ENCODE data around the gene FKRP.

FKRP gene

DNA sequence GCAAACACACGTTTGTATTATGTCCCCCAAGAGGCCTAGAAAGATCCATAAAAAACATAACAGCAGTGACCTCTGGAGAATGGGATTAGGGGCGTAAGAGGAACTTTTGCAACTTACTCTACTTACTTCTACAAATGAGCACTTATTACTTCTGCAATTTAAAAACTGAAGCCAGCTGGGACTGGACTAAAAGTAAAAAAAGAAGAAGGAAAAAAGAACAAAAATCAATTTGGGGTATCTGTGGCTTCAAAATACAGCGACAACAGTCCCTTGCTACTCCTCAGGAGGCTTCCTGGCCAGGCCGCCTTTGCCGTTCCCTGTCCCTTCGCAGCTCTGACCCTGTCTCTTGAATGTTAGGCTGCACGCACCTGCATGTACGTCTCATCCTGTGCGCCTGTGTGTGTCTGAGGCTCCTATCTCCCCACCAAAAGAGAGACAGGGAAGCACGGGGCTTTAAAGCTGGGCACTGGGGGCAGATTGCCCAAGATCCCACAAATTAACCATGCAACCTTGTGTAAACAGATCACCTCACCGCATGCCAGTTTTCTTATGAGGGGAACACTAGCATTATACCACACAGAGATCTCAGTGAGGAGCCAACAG is 12.1 kb upstream of the FKRP start:
- Histone ChIP-seq H3K27ac (ENCODE audit: low read depth, low read length) (no peak overlapping the region), H3K36me3 (ENCODE audit: control insufficient read depth, insufficient read depth, low read length) (peaks cover 91% of the 10 kb centered on the region), H3K4me3 (ENCODE audit: low read depth, low read length) (no peak overlapping the region), H3K27me3 (ENCODE audit: control insufficient read depth, insufficient read depth, low read length) (no peaks in the 10 kb centered on the region), H3K9me3 (ENCODE audit: control insufficient read depth, insufficient read depth, low read length) (no peaks in the 10 kb centered on the region), H3K4me1 (ENCODE audit: control insufficient read depth, insufficient read depth, low read length) (no peaks in the 10 kb centered on the region), H3K9ac (ENCODE audit: low read depth, low read length) (no peak overlapping the region)

DNA sequence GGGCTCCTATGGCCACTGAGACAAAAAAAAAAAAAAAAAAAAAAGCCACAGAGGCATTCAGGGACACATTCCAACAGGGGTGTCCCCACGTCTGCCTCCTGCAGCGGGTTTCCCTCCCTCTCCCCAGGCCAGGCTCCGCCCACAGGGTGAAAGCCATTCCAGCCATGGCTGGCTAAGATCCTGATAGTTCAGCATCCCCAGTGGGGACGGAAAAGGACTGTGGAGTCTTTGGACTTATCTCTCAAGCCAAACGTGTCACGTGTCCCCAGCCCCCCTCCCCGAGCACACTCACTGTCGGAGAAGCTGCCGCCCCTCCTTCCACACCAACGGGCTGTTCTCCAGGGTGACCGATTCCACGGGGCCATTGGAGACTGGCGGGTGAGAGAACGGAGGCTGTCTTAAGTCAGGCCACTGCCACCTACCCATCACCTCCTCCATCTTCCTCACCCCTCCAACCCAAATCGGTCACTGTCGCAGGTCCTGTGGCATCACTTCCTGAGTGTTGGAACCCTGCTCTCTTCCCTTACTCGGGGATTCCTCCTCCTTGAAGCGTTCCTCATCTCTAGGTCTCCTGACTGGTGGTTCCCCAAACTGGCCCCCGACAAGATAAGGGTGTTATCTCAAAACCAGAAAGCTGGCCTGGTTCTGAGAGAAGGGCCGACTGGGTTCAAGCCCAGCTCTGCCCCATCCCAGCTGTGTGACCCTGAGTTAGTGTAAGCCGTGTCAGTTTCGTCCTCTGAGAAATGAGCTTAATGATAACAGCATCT is 9.1 kb upstream of the FKRP start:
- Histone ChIP-seq H3K36me3 (ENCODE audit: control insufficient read depth, insufficient read depth, low read length) (peaks cover 67% of the 10 kb centered on the region), H3K4me3 (ENCODE audit: low read depth, low read length) (no peak overlapping the region), H3K27me3 (ENCODE audit: control insufficient read depth, insufficient read depth, low read length) (no peaks in the 10 kb centered on the region), H3K27ac (ENCODE audit: low read depth, low read length) (no peak overlapping the region), H3K9ac (ENCODE audit: low read depth, low read length) (no peak overlapping the region), H3K4me1 (ENCODE audit: control insufficient read depth, insufficient read depth, low read length) (peaks cover 3% of the 10 kb centered on the region; the same call in 1 of the 2 replicates), H3K9me3 (ENCODE audit: control insufficient read depth, insufficient read depth, low read length) (no peaks in the 10 kb centered on the region)

DNA sequence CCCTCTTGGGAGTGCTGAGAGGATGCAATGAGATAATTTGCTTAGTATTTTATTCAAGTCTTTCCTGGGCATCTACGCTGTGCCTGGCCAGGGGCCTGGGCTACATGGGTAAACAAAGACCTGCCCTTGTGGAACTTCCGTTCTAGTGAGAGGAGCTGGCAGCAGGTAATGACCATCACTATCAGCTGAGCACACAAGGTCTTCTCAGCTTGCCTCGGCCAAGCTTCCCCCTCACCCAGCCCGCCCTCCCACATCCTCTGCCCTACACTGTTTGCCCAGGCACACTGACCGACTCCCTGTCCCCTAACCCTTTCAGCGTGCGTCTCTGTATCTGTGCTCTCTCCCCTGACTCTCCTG is 8.6 kb upstream of the FKRP start:
- no peaks in the 10 kb centered on the region for H3K27me3 ChIP-seq (ENCODE audit: control insufficient read depth, insufficient read depth, low read length)
- H3K36me3 ChIP-seq (ENCODE audit: control insufficient read depth, insufficient read depth, low read length) = peaks cover 67% of the 10 kb centered on the region
- H3K4me1 ChIP-seq (ENCODE audit: control insufficient read depth, insufficient read depth, low read length) = peaks cover 3% of the 10 kb centered on the region; the same call in 1 of the 2 replicates
- no peaks in the 10 kb centered on the region for H3K9me3 ChIP-seq (ENCODE audit: control insufficient read depth, insufficient read depth, low read length)
- H3K4me3 ChIP-seq (ENCODE audit: low read depth, low read length) = no peak overlapping the region
- H3K27ac ChIP-seq (ENCODE audit: low read depth, low read length) = no peak overlapping the region
- H3K9ac ChIP-seq (ENCODE audit: low read depth, low read length) = no peak overlapping the region

- Histone ChIP-seq H3K4me3 (ENCODE audit: low read depth, low read length) (no peak overlapping the region), H3K36me3 (ENCODE audit: control insufficient read depth, insufficient read depth, low read length) (peaks cover 63% of the 10 kb centered on the region), H3K27me3 (ENCODE audit: control insufficient read depth, insufficient read depth, low read length) (no peaks in the 10 kb centered on the region), H3K27ac (ENCODE audit: low read depth, low read length) (no peak overlapping the region), H3K9ac (ENCODE audit: low read depth, low read length) (no peak overlapping the region), H3K4me1 (ENCODE audit: control insufficient read depth, insufficient read depth, low read length) (peaks cover 3% of the 10 kb centered on the region; the same call in 1 of the 2 replicates), H3K9me3 (ENCODE audit: control insufficient read depth, insufficient read depth, low read length) (no peaks in the 10 kb centered on the region)
Measured at GRCh38 chr19:46737761-46738171, 8.1 kb upstream of the FKRP start.

- Histone ChIP-seq H3K27ac (ENCODE audit: low read depth, low read length) (no peak overlapping the region), H3K4me1 (ENCODE audit: control insufficient read depth, insufficient read depth, low read length) (peaks cover 7% of the 10 kb centered on the region; the same call in 1 of the 2 replicates), H3K9ac (ENCODE audit: low read depth, low read length) (no peak overlapping the region), H3K4me3 (ENCODE audit: low read depth, low read length) (no peak overlapping the region), H3K36me3 (ENCODE audit: control insufficient read depth, insufficient read depth, low read length) (peaks cover 47% of the 10 kb centered on the region), H3K27me3 (ENCODE audit: control insufficient read depth, insufficient read depth, low read length) (no peaks in the 10 kb centered on the region), H3K9me3 (ENCODE audit: control insufficient read depth, insufficient read depth, low read length) (no peaks in the 10 kb centered on the region)
Measured at GRCh38 chr19:46739290-46739771, 6.5 kb upstream of the FKRP start.

- Histone ChIP-seq H3K4me1 (ENCODE audit: control insufficient read depth, insufficient read depth, low read length) (peaks cover 7% of the 10 kb centered on the region), H3K27ac (ENCODE audit: low read depth, low read length) (no peak overlapping the region), H3K4me3 (ENCODE audit: low read depth, low read length) (no peak overlapping the region), H3K36me3 (ENCODE audit: control insufficient read depth, insufficient read depth, low read length) (peaks cover 34% of the 10 kb centered on the region), H3K9ac (ENCODE audit: low read depth, low read length) (no peak overlapping the region), H3K9me3 (ENCODE audit: control insufficient read depth, insufficient read depth, low read length) (no peaks in the 10 kb centered on the region), H3K27me3 (ENCODE audit: control insufficient read depth, insufficient read depth, low read length) (no peaks in the 10 kb centered on the region)
Measured at GRCh38 chr19:46741447-46741846, 4.4 kb upstream of the FKRP start.

GRCh38 chr19:46742926-46743480 is 2.9 kb upstream of the FKRP start:
- peaks cover 9% of the 10 kb centered on the region for H3K4me1 ChIP-seq (ENCODE audit: control insufficient read depth, insufficient read depth, low read length)
- H3K27me3 ChIP-seq (ENCODE audit: control insufficient read depth, insufficient read depth, low read length) = no peaks in the 10 kb centered on the region
- no peak overlapping the region for H3K9ac ChIP-seq (ENCODE audit: low read depth, low read length)
- peaks cover 19% of the 10 kb centered on the region for H3K36me3 ChIP-seq (ENCODE audit: control insufficient read depth, insufficient read depth, low read length)
- no peak overlapping the region for H3K27ac ChIP-seq (ENCODE audit: low read depth, low read length)
- H3K4me3 ChIP-seq (ENCODE audit: low read depth, low read length) = no peak overlapping the region
- no peaks in the 10 kb centered on the region for H3K9me3 ChIP-seq (ENCODE audit: control insufficient read depth, insufficient read depth, low read length)

GRCh38 chr19:46744005-46744691 is 1.7 kb upstream of the FKRP start:
- Histone ChIP-seq H3K27ac (ENCODE audit: low read depth, low read length) (no peak overlapping the region), H3K36me3 (ENCODE audit: control insufficient read depth, insufficient read depth, low read length) (peaks cover 15% of the 10 kb centered on the region), H3K27me3 (ENCODE audit: control insufficient read depth, insufficient read depth, low read length) (no peaks in the 10 kb centered on the region), H3K9me3 (ENCODE audit: control insufficient read depth, insufficient read depth, low read length) (no peaks in the 10 kb centered on the region), H3K4me1 (ENCODE audit: control insufficient read depth, insufficient read depth, low read length) (peaks cover 9% of the 10 kb centered on the region), H3K9ac (ENCODE audit: low read depth, low read length) (no peak overlapping the region), H3K4me3 (ENCODE audit: low read depth, low read length) (peak overlapping the region; percentile 99)

- Histone ChIP-seq H3K4me1 (ENCODE audit: control insufficient read depth, insufficient read depth, low read length) (peaks cover 9% of the 10 kb centered on the region), H3K36me3 (ENCODE audit: control insufficient read depth, insufficient read depth, low read length) (peaks cover 11% of the 10 kb centered on the region), H3K4me3 (ENCODE audit: low read depth, low read length) (peak overlapping the region; percentile 99), H3K27ac (ENCODE audit: low read depth, low read length) (no peak overlapping the region), H3K27me3 (ENCODE audit: control insufficient read depth, insufficient read depth, low read length) (no peaks in the 10 kb centered on the region), H3K9me3 (ENCODE audit: control insufficient read depth, insufficient read depth, low read length) (no peaks in the 10 kb centered on the region), H3K9ac (ENCODE audit: low read depth, low read length) (peak overlapping the region; percentile 83; the same call in 1 of the 2 replicates)
Measured at GRCh38 chr19:46745030-46745429, 827 bp upstream of the FKRP start.

GRCh38 chr19:46746281-46747057 is 612 bp downstream of the FKRP start, which contains the start of gene STRN4:
TSS of gene STRN4 (minus strand) at chr19:46746450. CDS start at chr19:46746430, 20 bp downstream.
- H3K9ac ChIP-seq (ENCODE audit: low read depth, low read length) = peak within 1 kb of the TSS; percentile 83
- peak within 1 kb of the TSS; percentile 99 for H3K4me3 ChIP-seq (ENCODE audit: low read depth, low read length)
- H3K27me3 ChIP-seq (ENCODE audit: control insufficient read depth, insufficient read depth, low read length) = no peaks in the 10 kb centered on the region
- peak within 1 kb of the TSS; percentile 91 for H3K27ac ChIP-seq (ENCODE audit: low read depth, low read length)
- H3K36me3 ChIP-seq (ENCODE audit: control insufficient read depth, insufficient read depth, low read length) = peaks cover 19% of the 10 kb centered on the region
- H3K9me3 ChIP-seq (ENCODE audit: control insufficient read depth, insufficient read depth, low read length) = no peaks in the 10 kb centered on the region
- peaks cover 6% of the 10 kb centered on the region for H3K4me1 ChIP-seq (ENCODE audit: control insufficient read depth, insufficient read depth, low read length)
